Parathyroid adenoma (tissue), 2 donors: ENCODE data around the gene TMEM239.

ENCODE experiments used
- H2AFZ ChIP-seq: fragments of 300-600 bp; sonication (generic); one replicate; pipeline ENCODE4 v1.7.0; 2017; ENCODE audit warnings: antibody characterized with exemption, mild to moderate bottlenecking
- H3K27ac ChIP-seq: fragments of 300-600 bp; sonication (generic); one replicate; pipeline ENCODE4 v1.7.0; 2017
- H3K27me3 ChIP-seq: fragments of 300-600 bp; sonication (generic); one replicate; pipeline ENCODE4 v1.7.0; 2017; ENCODE audit warnings: low read length; ENCODE audit not compliant: control insufficient read depth, insufficient read depth
- H3K36me3 ChIP-seq: fragments of 300-600 bp; sonication (generic); one replicate; pipeline ENCODE4 v1.7.0; 2017; ENCODE audit warnings: low read length; ENCODE audit not compliant: control insufficient read depth, insufficient read depth
- H3K4me1 ChIP-seq: fragments of 300-600 bp; sonication (generic); one replicate; pipeline ENCODE4 v1.7.0; 2017; ENCODE audit warnings: control low read depth
- H3K4me2 ChIP-seq: fragments of 300-600 bp; sonication (generic); one replicate; pipeline ENCODE4 v1.7.0; 2017; ENCODE audit warnings: low read length
- H3K4me3 ChIP-seq: fragments of 300-600 bp; sonication (generic); one replicate; pipeline ENCODE4 v1.7.0; 2017; ENCODE audit warnings: low read depth, low read length
- H3K79me2 ChIP-seq: fragments of 300-600 bp; sonication (generic); one replicate; pipeline ENCODE4 v1.7.0; 2017; ENCODE audit warnings: control low read depth
- H3K9ac ChIP-seq: fragments of 300-600 bp; sonication (generic); one replicate; pipeline ENCODE4 v1.7.0; 2017; ENCODE audit warnings: mild to moderate bottlenecking
- H3K9me3 ChIP-seq: fragments of 300-600 bp; sonication (generic); one replicate; pipeline ENCODE4 v1.7.0; 2017; ENCODE audit warnings: low read length; ENCODE audit not compliant: control insufficient read depth
- TF ChIP-seq, protein P1 (sequence below): fragments of 300-600 bp; sonication (generic); IDR thresholded peaks from one replicate; pipeline ENCODE4 v1.7.0; 2017; ENCODE audit warnings: antibody characterized with exemption, mild to moderate bottlenecking
- donor health status: primary hyperparathyroidism.

The TMEM239 gene

DNA sequence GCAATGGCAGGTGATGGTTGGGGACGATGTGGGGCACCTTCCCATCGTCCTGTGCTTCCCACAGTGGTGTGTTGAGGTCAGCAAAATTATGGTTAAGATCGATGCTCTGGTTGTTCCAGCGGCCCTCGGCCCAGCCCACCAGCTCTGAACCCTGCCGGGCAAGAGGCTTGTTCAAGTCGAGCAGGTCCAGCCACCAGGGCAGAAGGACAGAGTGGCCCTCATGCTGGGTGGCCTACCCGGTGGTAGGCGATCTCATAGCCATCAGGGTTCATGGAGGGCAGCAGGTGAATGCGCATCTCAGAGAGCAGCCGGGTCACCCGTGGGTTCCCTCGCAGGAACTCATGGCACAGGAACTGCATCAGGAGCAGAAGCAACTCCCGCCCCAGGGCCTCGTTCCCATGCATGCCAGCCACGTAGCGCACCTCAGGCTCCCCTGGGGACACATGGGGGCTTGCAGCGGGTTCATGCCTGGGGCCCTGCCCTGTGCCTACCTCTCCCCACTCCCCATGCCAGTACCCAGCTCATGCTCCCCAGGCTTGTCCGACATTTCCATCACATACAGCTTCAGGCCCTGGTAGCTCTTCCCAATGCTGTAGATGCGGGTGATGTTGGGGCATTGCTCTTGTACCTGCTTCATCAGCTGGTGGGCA, 20.0 kb upstream of the TMEM239 start:
- peaks cover 5% of the 10 kb centered on the region for H3K27me3 ChIP-seq

DNA sequence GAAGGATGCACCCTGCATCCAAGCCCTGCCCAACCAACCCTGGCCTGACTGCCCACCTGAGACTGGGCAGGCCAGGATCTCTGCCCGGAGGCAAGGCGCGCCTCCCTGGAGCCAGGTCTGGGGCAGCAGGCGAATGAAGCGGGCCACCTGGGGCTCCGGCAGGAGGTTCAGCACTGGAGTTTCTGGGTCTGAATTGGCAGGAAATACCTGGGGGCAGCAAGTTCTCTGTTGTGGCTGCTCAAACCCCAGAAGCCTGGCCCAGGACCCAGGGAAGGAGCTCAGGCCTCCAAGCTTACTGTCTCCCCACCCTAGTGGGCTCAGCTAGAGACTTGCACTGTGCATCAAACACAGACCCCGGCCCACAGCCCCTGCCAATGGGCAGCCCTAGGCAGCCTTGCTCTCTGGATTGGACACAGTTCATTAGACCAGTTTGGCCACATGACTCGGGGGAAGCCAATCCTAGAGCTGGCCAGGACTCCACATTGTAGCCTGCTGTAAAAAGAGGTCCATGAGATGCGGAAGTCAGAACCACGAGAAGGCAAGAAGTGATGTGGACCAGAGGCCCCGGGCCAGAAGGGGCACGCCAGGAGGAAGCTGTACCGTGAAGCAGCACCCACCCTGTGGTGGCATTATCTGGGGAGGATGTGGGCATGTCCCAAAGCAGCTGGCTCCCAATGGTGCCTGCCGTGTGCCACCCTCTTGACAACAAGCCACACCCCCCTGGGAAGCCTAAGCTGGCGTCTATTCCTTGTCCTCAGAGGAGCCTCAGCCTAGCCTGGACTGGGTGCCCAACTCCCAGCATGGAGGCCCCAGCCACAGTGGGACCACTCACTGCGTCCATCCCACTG, 18.8 kb upstream of the TMEM239 start:
- Histone ChIP-seq H3K27ac (no peak overlapping the region), H3K36me3 (no peaks in the 10 kb centered on the region), H3K27me3 (peaks cover 6% of the 10 kb centered on the region), H3K4me3 (no peak overlapping the region), H3K4me1 (no peaks in the 10 kb centered on the region), H3K4me2 (no peak overlapping the region), H3K9me3 (no peaks in the 10 kb centered on the region), H3K9ac (no peak overlapping the region), H3K79me2 (no peaks in the 10 kb centered on the region), H2AFZ (no peak overlapping the region)
- TF ChIP-seq, protein P1, sequence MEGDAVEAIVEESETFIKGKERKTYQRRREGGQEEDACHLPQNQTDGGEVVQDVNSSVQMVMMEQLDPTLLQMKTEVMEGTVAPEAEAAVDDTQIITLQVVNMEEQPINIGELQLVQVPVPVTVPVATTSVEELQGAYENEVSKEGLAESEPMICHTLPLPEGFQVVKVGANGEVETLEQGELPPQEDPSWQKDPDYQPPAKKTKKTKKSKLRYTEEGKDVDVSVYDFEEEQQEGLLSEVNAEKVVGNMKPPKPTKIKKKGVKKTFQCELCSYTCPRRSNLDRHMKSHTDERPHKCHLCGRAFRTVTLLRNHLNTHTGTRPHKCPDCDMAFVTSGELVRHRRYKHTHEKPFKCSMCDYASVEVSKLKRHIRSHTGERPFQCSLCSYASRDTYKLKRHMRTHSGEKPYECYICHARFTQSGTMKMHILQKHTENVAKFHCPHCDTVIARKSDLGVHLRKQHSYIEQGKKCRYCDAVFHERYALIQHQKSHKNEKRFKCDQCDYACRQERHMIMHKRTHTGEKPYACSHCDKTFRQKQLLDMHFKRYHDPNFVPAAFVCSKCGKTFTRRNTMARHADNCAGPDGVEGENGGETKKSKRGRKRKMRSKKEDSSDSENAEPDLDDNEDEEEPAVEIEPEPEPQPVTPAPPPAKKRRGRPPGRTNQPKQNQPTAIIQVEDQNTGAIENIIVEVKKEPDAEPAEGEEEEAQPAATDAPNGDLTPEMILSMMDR: no peak

More for the DNA sequence above, 20.0 kb upstream of the TMEM239 start:
- no peaks in the 10 kb centered on the region for H3K9me3 ChIP-seq
- no peak overlapping the region for H3K27ac ChIP-seq
- no peaks in the 10 kb centered on the region for H3K79me2 ChIP-seq
- H3K9ac ChIP-seq: no peak overlapping the region
- no peaks in the 10 kb centered on the region for H3K4me1 ChIP-seq
- H3K36me3 ChIP-seq: no peaks in the 10 kb centered on the region
- TF ChIP-seq, protein P1: no peak
- no peak overlapping the region for H3K4me2 ChIP-seq
- no peak overlapping the region for H2AFZ ChIP-seq
- H3K4me3 ChIP-seq: no peak overlapping the region

DNA sequence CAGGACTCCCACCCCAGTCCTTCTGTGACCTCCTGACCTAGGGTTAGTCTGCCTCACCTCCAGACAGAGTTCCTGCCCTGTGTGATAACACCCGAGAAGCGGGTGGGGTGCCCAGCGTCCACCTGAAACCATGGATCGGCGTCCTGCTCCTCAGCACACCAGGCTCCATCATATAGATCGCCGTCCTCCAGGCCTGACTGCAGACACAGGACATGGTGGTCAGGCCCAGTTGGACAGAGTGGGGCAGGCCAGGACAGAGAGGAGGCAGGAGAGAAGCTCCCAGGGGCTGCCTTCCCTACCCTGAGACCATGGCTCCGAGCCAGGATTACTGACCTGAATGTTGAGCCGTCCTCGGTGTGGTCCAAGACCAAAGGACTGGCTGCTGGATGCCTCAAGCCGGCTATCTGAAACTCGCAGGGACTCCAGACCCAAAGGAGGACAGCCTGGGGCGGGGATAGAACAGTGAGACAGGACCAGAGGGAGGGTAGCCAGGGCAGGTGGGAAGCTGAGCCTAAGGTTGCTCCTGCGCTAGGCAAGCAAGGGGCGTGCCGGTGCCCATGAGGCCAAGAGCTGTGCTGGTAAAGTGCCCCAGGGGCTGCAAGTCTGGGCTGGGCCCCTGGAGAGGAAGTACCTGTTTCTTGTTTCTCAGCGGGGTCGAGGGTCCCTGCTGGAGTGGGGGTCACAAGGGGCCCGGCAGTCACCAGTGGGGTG, 17.9 kb upstream of the TMEM239 start:
- H3K4me2 ChIP-seq: no peak overlapping the region
- H2AFZ ChIP-seq: no peak overlapping the region
- TF ChIP-seq, protein P1: no peak
- H3K9ac ChIP-seq: no peak overlapping the region
- H3K4me1 ChIP-seq: no peaks in the 10 kb centered on the region
- H3K36me3 ChIP-seq: no peaks in the 10 kb centered on the region
- H3K79me2 ChIP-seq: no peaks in the 10 kb centered on the region
- H3K27me3 ChIP-seq: peaks cover 6% of the 10 kb centered on the region
- H3K27ac ChIP-seq: no peak overlapping the region
- H3K9me3 ChIP-seq: no peaks in the 10 kb centered on the region
- no peak overlapping the region for H3K4me3 ChIP-seq

DNA sequence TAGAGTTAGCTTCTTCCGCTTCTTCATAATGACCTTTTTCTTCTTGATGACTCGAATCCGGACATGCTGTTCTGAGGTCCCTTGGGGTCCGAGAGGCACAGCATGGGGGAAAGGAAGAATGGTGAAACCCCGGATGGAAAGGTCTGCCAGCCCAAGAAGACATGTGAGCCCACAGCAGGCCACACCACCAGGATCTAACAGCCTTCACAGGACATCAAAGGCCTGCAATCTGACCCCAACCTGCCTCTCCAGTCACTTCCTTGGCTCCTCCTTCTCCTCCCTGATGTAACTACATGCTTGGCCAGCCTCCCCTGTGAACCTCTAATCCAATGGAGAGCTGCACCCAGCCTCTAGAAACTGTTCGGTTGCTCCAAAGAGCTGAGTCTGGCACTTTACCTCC, 17.4 kb upstream of the TMEM239 start:
- H3K27ac ChIP-seq: no peak overlapping the region

More for the DNA sequence above, 17.4 kb upstream of the TMEM239 start:
- Histone ChIP-seq H3K4me3 (no peak overlapping the region), H3K9ac (no peak overlapping the region), H3K4me2 (no peak overlapping the region), H3K4me1 (no peaks in the 10 kb centered on the region), H3K79me2 (no peaks in the 10 kb centered on the region), H2AFZ (no peak overlapping the region), H3K27me3 (peaks cover 6% of the 10 kb centered on the region), H3K36me3 (no peaks in the 10 kb centered on the region), H3K9me3 (no peaks in the 10 kb centered on the region)
- TF ChIP-seq, protein P1: no peak
